GM12865 (cell line): ENCODE data around the gene DPP10.

Source experiments
- DNase-seq: peaks from one replicate; pipeline ENCODE4 v3.0.0; 2010; ENCODE audit warnings: low read depth
- H3K4me3 ChIP-seq: 2 replicates; pipeline ENCODE4 v1.5.1; 2011; ENCODE audit warnings: mild to moderate bottlenecking, low read depth, low read length, control low read depth
- CTCF ChIP-seq: IDR thresholded peaks from 2 replicates; pipeline ENCODE4 v1.5.1; 2011; ENCODE audit warnings: low read length, control low read depth, low read depth, inconsistent platforms; ENCODE audit not compliant: insufficient read depth; ENCODE audit errors: missing control alignments

The DPP10 gene

GRCh38 chr2:114717049-114717448, 274.6 kb downstream of the DPP10 start:
- DNase-seq: no peak
- no peak overlapping the region for H3K4me3 ChIP-seq
- no peak for TF ChIP-seq CTCF

GRCh38 chr2:114724454-114724853, 282.0 kb downstream of the DPP10 start:
- H3K4me3 ChIP-seq: no peak overlapping the region
- DNase-seq: no peak
- TF ChIP-seq CTCF: no peak

- no peak for TF ChIP-seq CTCF
- no peak for DNase-seq
- no peak overlapping the region for H3K4me3 ChIP-seq
Observed at GRCh38 chr2:114727012-114727411, 284.6 kb downstream of the DPP10 start.

GRCh38 chr2:114728372-114728771, 285.9 kb downstream of the DPP10 start:
- no peak overlapping the region for H3K4me3 ChIP-seq
- no peak for TF ChIP-seq CTCF
- no peak for DNase-seq

- H3K4me3 ChIP-seq: no peak overlapping the region
- no peak for TF ChIP-seq CTCF
- DNase-seq: no peak
Observed at GRCh38 chr2:114729026-114729425, 286.6 kb downstream of the DPP10 start.

- no peak for DNase-seq
- no peak overlapping the region for H3K4me3 ChIP-seq
- no peak for TF ChIP-seq CTCF
Observed at GRCh38 chr2:114735126-114735525, 292.7 kb downstream of the DPP10 start.

GRCh38 chr2:114742245-114742644, 299.8 kb downstream of the DPP10 start:
- TF ChIP-seq CTCF: no peak
- H3K4me3 ChIP-seq: no peak overlapping the region
- DNase-seq: no peak
